Measurements from ENCODE around the gene WIPF1. TPM values are rescaled to one million over a fixed set of nuclear protein-coding genes. Genes with fewer than 3 reads are reported as not detected.

WIPF1 gene
- total and polyA plus RNA-seq, 4 donors = 40.9 to 118 (median 79.2) TPM

DNA sequence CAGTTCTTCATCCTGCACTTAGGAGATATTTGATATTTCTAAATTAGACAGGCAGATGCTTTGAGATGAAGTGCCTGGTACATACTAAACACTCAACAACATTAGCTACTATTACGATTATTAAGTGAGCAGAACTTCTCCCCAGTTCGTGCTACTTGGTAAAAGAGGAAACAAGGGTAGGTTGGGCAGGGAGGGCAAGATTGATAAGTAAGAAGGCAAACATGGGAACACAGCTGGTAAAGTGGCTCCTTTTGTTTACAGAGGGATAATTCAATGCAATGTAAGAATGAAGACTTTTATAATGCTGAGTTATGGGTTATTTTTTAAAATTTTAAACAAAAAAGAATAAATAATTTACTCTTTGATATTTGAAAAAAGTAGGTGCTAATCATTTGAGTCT, 15.9 kb upstream of the WIPF1 start:
- ATAC-seq (ENCODE audit: low FRiP score) = no peak
- H3K9me3 ChIP-seq (ENCODE audit: control insufficient read depth, low read length) = no peaks in the 10 kb centered on the region
- peaks cover 5 to 11% of the 10 kb centered on the region in 2 donors for H3K4me1 ChIP-seq (ENCODE audit: control insufficient read depth in 1 of 2, insufficient read depth in 2 of 2, low read length in 2 of 2)
- DNase-seq = no peak
- H3K27me3 ChIP-seq (ENCODE audit: control insufficient read depth in 1 of 2, insufficient read depth in 2 of 2, low read length in 1 of 2) = no peaks in the 10 kb centered on the region
- H3K4me3 ChIP-seq (ENCODE audit: low read length in 2 of 2) = no peak overlapping the region
- peaks cover 0 to 2% of the 10 kb centered on the region in 2 donors for H3K36me3 ChIP-seq (ENCODE audit: control insufficient read depth in 1 of 2, insufficient read depth in 2 of 2, low read length in 1 of 2)
- 79 to 88% methylated on average over 2 of the region's 2 CpGs for WGBS, 2 donors
- intact Hi-C loops (cut with DNase I) = no loop called here
- peak overlapping the region in 1 of 2 donors; percentile 74 for H3K27ac ChIP-seq (ENCODE audit: low read depth in 1 of 2, low read length in 2 of 2)

DNA sequence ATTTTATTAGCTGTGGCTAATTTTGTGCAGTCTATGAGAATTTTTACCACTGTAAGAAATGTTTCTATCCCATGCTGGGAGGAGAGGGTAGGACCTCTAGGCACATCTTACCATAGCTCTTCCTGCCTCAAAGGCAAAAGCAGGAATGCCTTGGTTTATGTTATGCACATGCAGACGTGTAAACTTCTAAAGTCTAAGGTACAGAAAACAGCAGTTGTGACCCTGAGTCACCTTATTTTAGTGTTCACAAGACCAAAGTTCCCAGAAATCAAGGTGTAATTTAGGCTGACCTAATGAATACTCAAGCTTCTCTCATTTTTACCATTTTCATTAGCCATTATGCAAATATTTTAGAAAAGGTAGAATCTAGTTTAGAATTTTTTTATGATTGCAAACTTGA, 15.4 kb upstream of the WIPF1 start:
- ATAC-seq (ENCODE audit: low FRiP score) = no peak
- Histone ChIP-seq H3K9me3 (ENCODE audit: control insufficient read depth, low read length) (no peaks in the 10 kb centered on the region), H3K27me3 (ENCODE audit: control insufficient read depth in 1 of 2, insufficient read depth in 2 of 2, low read length in 1 of 2) (no peaks in the 10 kb centered on the region), H3K4me3 (ENCODE audit: low read length in 2 of 2) (no peak overlapping the region), H3K27ac (ENCODE audit: low read depth in 1 of 2, low read length in 2 of 2) (peak overlapping the region in 1 of 2 donors; percentile 74), H3K36me3 (ENCODE audit: control insufficient read depth in 1 of 2, insufficient read depth in 2 of 2, low read length in 1 of 2) (peaks cover 0 to 2% of the 10 kb centered on the region in 2 donors), H3K4me1 (ENCODE audit: control insufficient read depth in 1 of 2, insufficient read depth in 2 of 2, low read length in 2 of 2) (peaks cover 5 to 9% of the 10 kb centered on the region in 2 donors)
- intact Hi-C loops (cut with DNase I) = no loop called here
- 50 to 53% methylated on average over 1 of the region's 1 CpG for WGBS, 2 donors
- DNase-seq = no peak

DNA sequence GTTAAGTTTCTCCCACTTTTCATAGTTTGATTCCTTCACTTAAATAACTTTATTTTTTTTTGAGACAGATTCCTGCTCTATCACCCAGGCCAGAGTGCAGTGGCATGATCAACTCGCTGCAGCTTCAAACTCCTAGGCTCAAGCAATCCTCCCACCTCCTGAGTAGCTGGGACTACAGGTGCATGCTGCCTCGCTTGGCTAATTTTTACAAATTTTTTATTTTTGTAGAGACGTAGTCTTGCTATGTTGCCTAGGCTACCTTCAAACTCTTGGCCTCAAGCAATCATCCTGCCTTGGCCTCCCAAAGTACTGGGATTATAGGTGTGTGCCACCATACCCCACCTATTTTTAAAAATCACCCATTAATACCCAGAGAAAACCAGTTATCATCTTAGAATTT, 14.2 kb upstream of the WIPF1 start:
- 91 to 95% methylated on average over 3 of the region's 3 CpGs for WGBS, 2 donors
- Histone ChIP-seq H3K27ac (ENCODE audit: low read depth in 1 of 2, low read length in 2 of 2) (no peak overlapping the region), H3K27me3 (ENCODE audit: control insufficient read depth in 1 of 2, insufficient read depth in 2 of 2, low read length in 1 of 2) (no peaks in the 10 kb centered on the region), H3K9me3 (ENCODE audit: control insufficient read depth, low read length) (no peaks in the 10 kb centered on the region), H3K4me3 (ENCODE audit: low read length in 2 of 2) (no peak overlapping the region), H3K36me3 (ENCODE audit: control insufficient read depth in 1 of 2, insufficient read depth in 2 of 2, low read length in 1 of 2) (peaks cover 0 to 2% of the 10 kb centered on the region in 2 donors), H3K4me1 (ENCODE audit: control insufficient read depth in 1 of 2, insufficient read depth in 2 of 2, low read length in 2 of 2) (peaks cover 5 to 11% of the 10 kb centered on the region in 2 donors)
- ATAC-seq (ENCODE audit: low FRiP score) (no peak), DNase-seq (no peak)
- intact Hi-C loops (cut with DNase I) = no loop called here

DNA sequence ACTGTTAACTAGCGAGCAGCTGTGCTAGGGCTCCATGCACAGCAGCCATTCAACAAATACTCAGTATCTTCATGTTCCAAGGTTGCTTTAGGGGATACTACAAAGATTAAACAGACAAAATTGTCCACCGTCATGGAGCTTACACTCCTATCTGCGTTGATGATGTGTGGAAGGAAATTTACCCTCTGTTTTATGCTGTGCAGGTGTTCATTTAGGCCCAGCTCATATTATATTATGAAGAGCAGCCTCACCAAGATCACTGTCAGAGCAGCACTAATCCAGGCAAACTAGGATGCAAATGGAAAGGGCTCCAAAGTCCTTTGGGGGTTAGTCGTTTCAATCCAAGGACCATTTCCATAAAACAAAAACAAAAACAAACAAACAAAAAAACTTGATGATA, 13.4 kb upstream of the WIPF1 start:
- H3K4me1 ChIP-seq (ENCODE audit: control insufficient read depth in 1 of 2, insufficient read depth in 2 of 2, low read length in 2 of 2) = peaks cover 5 to 12% of the 10 kb centered on the region in 2 donors
- ATAC-seq (ENCODE audit: low FRiP score) (no peak), DNase-seq (no peak)
- H3K27me3 ChIP-seq (ENCODE audit: control insufficient read depth in 1 of 2, insufficient read depth in 2 of 2, low read length in 1 of 2) = no peaks in the 10 kb centered on the region
- no peaks in the 10 kb centered on the region for H3K9me3 ChIP-seq (ENCODE audit: control insufficient read depth, low read length)
- H3K27ac ChIP-seq (ENCODE audit: low read depth in 1 of 2, low read length in 2 of 2) = no peak overlapping the region
- WGBS, 2 donors = 87 to 88% methylated on average over 4 of the region's 4 CpGs
- intact Hi-C loops (cut with DNase I) = no loop called here
- H3K36me3 ChIP-seq (ENCODE audit: control insufficient read depth in 1 of 2, insufficient read depth in 2 of 2, low read length in 1 of 2) = peaks cover 0 to 2% of the 10 kb centered on the region in 2 donors
- H3K4me3 ChIP-seq (ENCODE audit: low read length in 2 of 2) = no peak overlapping the region

DNA sequence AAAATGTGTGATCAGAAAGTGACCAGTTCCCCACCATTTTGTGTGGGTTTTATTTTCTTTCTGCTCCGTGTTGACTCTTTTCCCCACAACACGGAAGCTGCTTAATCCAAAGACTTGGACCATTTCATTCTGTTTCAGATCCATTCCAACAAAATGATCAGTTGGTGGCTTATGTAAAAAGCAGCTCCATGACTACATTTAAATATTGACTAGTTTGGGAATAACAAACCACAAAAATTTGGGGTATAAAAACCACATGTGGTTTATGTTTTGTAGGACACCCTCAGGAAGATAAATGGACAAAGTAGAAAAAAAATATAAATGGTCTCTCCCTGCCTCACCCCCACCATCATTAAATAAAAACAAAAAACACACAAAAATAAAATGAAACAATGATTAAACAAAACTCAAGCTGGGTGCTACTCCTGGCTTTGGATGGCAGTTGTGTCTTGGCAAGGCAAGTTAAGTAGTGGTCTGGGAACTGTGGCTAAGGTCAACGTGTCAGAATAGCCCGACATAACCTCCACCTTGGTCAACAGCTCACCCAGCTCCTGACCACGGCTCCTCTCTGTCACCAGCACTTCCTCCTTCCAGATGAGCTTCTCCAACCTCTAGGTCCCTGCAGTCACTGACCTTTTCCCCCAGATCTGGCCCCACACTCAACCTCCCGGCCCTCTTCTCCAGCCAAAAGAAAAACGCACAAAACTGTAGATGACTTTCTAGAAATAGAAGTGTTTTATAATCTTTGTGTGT, 12.8 kb upstream of the WIPF1 start:
- no peaks in the 10 kb centered on the region for H3K9me3 ChIP-seq (ENCODE audit: control insufficient read depth, low read length)
- no peaks in the 10 kb centered on the region for H3K27me3 ChIP-seq (ENCODE audit: control insufficient read depth in 1 of 2, insufficient read depth in 2 of 2, low read length in 1 of 2)
- ATAC-seq (ENCODE audit: low FRiP score) (peak; percentile 56), DNase-seq (no peak)
- intact Hi-C loops (cut with DNase I) = no loop called here
- H3K4me1 ChIP-seq (ENCODE audit: control insufficient read depth in 1 of 2, insufficient read depth in 2 of 2, low read length in 2 of 2) = peaks cover 5 to 12% of the 10 kb centered on the region in 2 donors
- peak overlapping the region in 1 of 2 donors; percentile 10 for H3K27ac ChIP-seq (ENCODE audit: low read depth in 1 of 2, low read length in 2 of 2)
- WGBS, 2 donors = 54 to 63% methylated on average over 7 of the region's 7 CpGs
- H3K36me3 ChIP-seq (ENCODE audit: control insufficient read depth in 1 of 2, insufficient read depth in 2 of 2, low read length in 1 of 2) = peaks cover 0 to 2% of the 10 kb centered on the region in 2 donors
- no peak overlapping the region for H3K4me3 ChIP-seq (ENCODE audit: low read length in 2 of 2)

DNA sequence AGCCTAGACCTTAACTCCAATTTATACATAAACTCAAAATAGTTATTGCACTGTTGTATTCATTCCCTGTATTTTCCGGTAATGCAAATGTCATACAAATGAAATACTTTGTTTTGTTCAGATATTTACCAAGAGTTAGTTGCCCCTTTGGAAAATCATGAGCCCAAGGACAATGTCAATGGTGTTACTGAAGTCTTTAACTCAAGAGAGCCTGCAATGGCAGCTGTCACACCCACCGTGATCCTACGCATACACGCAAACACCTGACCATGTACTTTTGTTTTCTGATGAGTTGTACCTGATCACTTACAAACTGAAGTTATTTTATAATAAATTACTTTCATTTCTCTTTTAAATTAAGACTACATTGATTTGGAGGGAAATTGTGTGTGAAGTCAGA, 11.7 kb upstream of the WIPF1 start:
- Histone ChIP-seq H3K4me3 (ENCODE audit: low read length in 2 of 2) (no peak overlapping the region), H3K27ac (ENCODE audit: low read depth in 1 of 2, low read length in 2 of 2) (no peak overlapping the region), H3K9me3 (ENCODE audit: control insufficient read depth, low read length) (no peaks in the 10 kb centered on the region), H3K36me3 (ENCODE audit: control insufficient read depth in 1 of 2, insufficient read depth in 2 of 2, low read length in 1 of 2) (peaks cover 0 to 2% of the 10 kb centered on the region in 2 donors), H3K4me1 (ENCODE audit: control insufficient read depth in 1 of 2, insufficient read depth in 2 of 2, low read length in 2 of 2) (peaks cover 5 to 12% of the 10 kb centered on the region in 2 donors), H3K27me3 (ENCODE audit: control insufficient read depth in 1 of 2, insufficient read depth in 2 of 2, low read length in 1 of 2) (no peaks in the 10 kb centered on the region)
- ATAC-seq (ENCODE audit: low FRiP score) (no peak), DNase-seq (no peak)
- intact Hi-C loops (cut with DNase I) = no loop called here
- 98 to 99% methylated on average over 4 of the region's 4 CpGs for WGBS, 2 donors

DNA sequence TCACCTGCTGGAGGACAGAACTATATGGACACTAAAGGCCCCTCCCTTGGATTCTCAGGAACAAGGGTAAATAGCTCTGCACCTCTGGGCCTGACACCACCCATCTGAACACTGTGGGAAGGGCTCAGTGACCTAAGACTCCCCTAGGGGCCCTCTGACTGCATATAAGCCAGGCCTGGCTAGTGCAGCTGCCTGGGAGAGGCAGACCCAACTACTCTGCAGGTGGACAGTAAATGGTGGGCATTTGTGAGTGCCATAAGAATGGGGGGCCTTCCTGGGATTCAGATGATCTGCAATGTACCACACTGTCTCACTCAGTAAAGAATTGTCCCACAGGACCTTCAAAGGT, 11.2 kb upstream of the WIPF1 start:
- Histone ChIP-seq H3K36me3 (ENCODE audit: control insufficient read depth in 1 of 2, insufficient read depth in 2 of 2, low read length in 1 of 2) (peaks cover 0 to 2% of the 10 kb centered on the region in 2 donors), H3K27me3 (ENCODE audit: control insufficient read depth in 1 of 2, insufficient read depth in 2 of 2, low read length in 1 of 2) (no peaks in the 10 kb centered on the region), H3K4me1 (ENCODE audit: control insufficient read depth in 1 of 2, insufficient read depth in 2 of 2, low read length in 2 of 2) (peaks cover 5 to 12% of the 10 kb centered on the region in 2 donors), H3K27ac (ENCODE audit: low read depth in 1 of 2, low read length in 2 of 2) (peak overlapping the region in 1 of 2 donors; percentile 33), H3K9me3 (ENCODE audit: control insufficient read depth, low read length) (no peaks in the 10 kb centered on the region), H3K4me3 (ENCODE audit: low read length in 2 of 2) (no peak overlapping the region)
- no peak for DNase-seq
- intact Hi-C loops (cut with DNase I) = no loop called here
- no peak for ATAC-seq (ENCODE audit: low FRiP score)

DNA sequence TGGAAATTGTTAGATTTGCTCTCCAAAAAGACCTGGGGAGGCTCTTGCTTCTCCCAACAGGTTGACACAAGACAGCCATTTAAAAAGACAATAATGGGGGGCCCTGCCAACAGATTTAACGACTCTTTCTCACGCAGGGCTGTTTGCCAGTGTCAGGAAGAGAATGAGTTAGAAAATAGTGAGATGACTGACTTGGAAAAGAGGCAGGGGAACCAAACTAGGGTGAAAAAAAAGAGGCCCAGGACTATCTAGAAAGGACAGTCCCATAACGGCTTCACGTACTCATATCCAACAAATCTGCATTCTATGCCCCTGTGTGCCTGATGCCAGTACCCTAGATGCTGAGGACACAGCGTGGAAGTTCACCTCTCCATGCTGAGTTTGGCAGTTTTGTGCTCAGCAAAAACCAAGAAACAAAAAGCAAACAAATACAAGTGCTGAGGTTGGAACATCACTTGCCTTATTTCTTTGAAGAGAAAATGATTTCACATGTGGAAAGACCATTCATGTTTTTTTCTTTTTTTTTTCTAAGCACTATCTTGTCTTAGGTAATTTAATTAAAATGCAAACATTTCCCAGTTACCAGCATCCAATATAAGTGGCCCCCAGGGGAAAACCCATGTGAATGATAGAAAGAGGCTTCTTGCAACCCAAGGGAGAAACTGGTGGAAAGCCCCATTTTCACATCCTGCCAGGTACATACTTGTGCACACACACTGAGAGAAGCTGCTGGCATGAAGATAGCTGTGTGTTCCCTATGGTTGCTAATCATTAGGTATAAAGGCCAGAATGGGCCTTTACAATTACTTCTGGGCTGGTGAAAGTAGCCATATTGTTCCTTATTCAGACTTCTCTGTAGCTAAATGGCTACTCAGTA, 10.6 kb upstream of the WIPF1 start:
- 54 to 58% methylated on average over 5 of the region's 5 CpGs for WGBS, 2 donors
- DNase-seq = no peak
- Histone ChIP-seq H3K27me3 (ENCODE audit: control insufficient read depth in 1 of 2, insufficient read depth in 2 of 2, low read length in 1 of 2) (no peaks in the 10 kb centered on the region), H3K27ac (ENCODE audit: low read depth in 1 of 2, low read length in 2 of 2) (peak overlapping the region in 1 of 2 donors; percentile 33), H3K4me1 (ENCODE audit: control insufficient read depth in 1 of 2, insufficient read depth in 2 of 2, low read length in 2 of 2) (peaks cover 5 to 12% of the 10 kb centered on the region in 2 donors), H3K9me3 (ENCODE audit: control insufficient read depth, low read length) (no peaks in the 10 kb centered on the region), H3K36me3 (ENCODE audit: control insufficient read depth in 1 of 2, insufficient read depth in 2 of 2, low read length in 1 of 2) (peaks cover 0 to 2% of the 10 kb centered on the region in 2 donors), H3K4me3 (ENCODE audit: low read length in 2 of 2) (no peak overlapping the region)
- ATAC-seq (ENCODE audit: low FRiP score) = no peak
- intact Hi-C loops (cut with DNase I) = loop anchor here in 1 of 2 donors (2.0 kb wide), 1 partner anchor 143 kb away; no protein-coding TSS in a partner anchor

All from aorta (tissue), 5 donors.